Measurements from ENCODE around the gene KLHL2.
A peak's percentile ranks its signal among the peaks of the same experiment; 100 is the strongest.

Gene KLHL2

GRCh38 chr4:165288226-165288625 lies 80.9 kb downstream of the KLHL2 start:
- POLR2A ChIA-PET, result no interaction called here
- DNase-seq (ENCODE audit: extremely low spot score), result no peak
- CTCF ChIA-PET, result no interaction called here
- TF ChIP-seq, protein P1, sequence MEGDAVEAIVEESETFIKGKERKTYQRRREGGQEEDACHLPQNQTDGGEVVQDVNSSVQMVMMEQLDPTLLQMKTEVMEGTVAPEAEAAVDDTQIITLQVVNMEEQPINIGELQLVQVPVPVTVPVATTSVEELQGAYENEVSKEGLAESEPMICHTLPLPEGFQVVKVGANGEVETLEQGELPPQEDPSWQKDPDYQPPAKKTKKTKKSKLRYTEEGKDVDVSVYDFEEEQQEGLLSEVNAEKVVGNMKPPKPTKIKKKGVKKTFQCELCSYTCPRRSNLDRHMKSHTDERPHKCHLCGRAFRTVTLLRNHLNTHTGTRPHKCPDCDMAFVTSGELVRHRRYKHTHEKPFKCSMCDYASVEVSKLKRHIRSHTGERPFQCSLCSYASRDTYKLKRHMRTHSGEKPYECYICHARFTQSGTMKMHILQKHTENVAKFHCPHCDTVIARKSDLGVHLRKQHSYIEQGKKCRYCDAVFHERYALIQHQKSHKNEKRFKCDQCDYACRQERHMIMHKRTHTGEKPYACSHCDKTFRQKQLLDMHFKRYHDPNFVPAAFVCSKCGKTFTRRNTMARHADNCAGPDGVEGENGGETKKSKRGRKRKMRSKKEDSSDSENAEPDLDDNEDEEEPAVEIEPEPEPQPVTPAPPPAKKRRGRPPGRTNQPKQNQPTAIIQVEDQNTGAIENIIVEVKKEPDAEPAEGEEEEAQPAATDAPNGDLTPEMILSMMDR (IDR thresholded peaks at IDR 0.05; ENCODE audit: control extremely low read depth, extremely low read depth, low read depth, missing control alignments), result no peak

DNA sequence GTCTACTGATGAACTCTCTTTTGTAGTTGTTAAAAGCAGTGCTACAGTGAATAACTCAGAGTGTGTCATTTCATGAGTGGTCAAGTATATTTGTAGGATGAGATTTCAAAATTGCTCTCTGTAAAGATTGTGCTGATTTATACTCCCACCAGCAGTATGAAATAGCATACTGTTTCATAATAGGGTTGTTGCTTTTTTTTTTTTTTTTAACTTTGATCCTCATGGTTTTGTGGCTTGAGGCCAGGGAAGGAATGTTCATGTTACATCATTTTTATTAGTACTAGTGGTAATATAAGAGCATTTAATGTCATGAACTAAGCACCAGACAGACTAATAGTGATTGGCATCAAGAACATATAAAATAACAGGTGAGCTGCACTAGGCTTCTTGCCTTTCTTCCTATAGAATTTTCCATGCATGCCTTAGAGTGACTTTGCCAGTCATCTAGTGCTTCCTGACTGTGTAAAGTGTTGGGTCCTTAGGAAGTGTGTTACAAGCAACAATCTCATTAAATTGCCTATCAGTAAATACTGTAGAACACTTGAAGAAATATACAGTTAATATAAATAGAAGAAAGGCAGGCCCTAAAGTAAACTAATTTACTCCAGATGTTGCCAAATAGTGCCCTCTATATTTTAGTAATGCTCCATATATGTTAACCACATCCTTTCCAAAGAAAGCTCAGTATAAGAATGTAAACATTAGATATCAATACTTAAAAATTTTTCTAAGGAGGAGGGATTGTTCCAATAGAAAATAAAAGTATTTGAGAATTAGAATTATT lies 81.5 kb downstream of the KLHL2 start:
- TF ChIP-seq, protein P1 (IDR thresholded peaks at IDR 0.05; ENCODE audit: control extremely low read depth, extremely low read depth, low read depth, missing control alignments), result no peak
- CTCF ChIA-PET, result no interaction called here
- POLR2A ChIA-PET, result interaction anchor here (0.7 kb wide), 1 partner anchor 67 kb away, joined by 4 read pairs; no protein-coding TSS in a partner anchor
- DNase-seq (ENCODE audit: extremely low spot score), result no peak

DNA sequence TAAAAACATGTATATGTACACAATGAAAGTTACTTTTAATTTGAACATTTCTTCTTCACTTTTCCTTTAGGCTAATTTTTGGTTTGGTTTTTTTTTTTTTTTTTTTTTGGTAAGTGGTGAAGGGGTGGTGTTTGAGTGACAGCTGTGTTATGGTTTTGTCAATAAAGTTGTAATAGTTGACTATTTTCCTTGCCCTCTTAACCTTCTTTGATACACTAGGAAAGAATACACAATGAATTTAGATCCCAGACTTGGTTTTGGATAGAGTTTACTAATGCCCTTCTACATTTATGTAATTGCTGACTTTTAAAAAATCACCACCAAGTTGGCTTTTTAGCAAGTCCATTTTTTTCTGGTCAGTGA lies 82.0 kb downstream of the KLHL2 start:
- ChIA-PET CTCF (no interaction called here), POLR2A (interaction anchor here (0.7 kb wide), 1 partner anchor 67 kb away, joined by 4 read pairs; no protein-coding TSS in a partner anchor)
- TF ChIP-seq, protein P1 (IDR thresholded peaks at IDR 0.05; ENCODE audit: control extremely low read depth, extremely low read depth, low read depth, missing control alignments), result no peak
- no peak for DNase-seq (ENCODE audit: extremely low spot score)

- no peak for DNase-seq (ENCODE audit: extremely low spot score)
- POLR2A ChIA-PET, result interaction anchor here (0.6 kb wide), 1 partner anchor 50 kb away, joined by 7 read pairs; no protein-coding TSS in a partner anchor
These were observed 85.7 kb downstream of the KLHL2 start for GRCh38 chr4:165293061-165293460.

GRCh38 chr4:165293927-165294649 lies 86.7 kb downstream of the KLHL2 start:
- POLR2A ChIA-PET, result no interaction called here
- CTCF ChIA-PET, result interaction anchor here (2.1 to 2.4 kb wide), 2 partner anchors 11 to 164 kb away, joined by 8 read pairs; no protein-coding TSS in a partner anchor
- TF ChIP-seq, protein P1 (IDR thresholded peaks at IDR 0.05; ENCODE audit: control extremely low read depth, extremely low read depth, low read depth, missing control alignments), result no peak
- DNase-seq (ENCODE audit: extremely low spot score), result no peak

More at GRCh38 chr4:165293061-165293460, 85.7 kb downstream of the KLHL2 start:
- CTCF ChIA-PET, result interaction anchor here (1.2 to 2.4 kb wide), 3 partner anchors 9 to 163 kb away, joined by 3 to 8 read pairs (median 4); no protein-coding TSS in a partner anchor
- TF ChIP-seq, protein P1 (IDR thresholded peaks at IDR 0.05; ENCODE audit: control extremely low read depth, extremely low read depth, low read depth, missing control alignments), result no peak

DNA sequence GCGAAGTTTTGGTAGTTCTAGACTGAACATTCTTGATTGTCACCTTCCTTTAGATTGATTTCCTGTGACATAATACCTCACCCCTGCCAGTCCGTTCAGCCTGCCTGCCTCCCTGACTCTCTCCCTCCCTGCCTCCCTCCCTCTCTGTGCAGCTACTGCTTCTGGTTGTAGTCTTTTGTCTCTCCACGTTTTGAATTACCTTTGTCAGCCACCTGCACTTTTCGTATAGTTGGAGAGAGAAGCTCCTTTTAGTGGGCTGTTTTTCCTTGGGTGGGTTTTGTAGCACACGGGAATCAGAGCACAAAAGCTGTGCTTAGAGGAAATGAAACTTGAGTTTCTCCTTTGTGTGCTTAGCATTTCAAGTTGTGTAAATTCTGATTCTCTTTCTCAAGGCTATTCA lies 87.5 kb downstream of the KLHL2 start:
- POLR2A ChIA-PET, result no interaction called here
- TF ChIP-seq, protein P1 (IDR thresholded peaks at IDR 0.05; ENCODE audit: control extremely low read depth, extremely low read depth, low read depth, missing control alignments), result no peak
- peak; percentile 25 for DNase-seq (ENCODE audit: extremely low spot score)
- CTCF ChIA-PET, result interaction anchor here (2.1 kb wide), 1 partner anchor 11 kb away, joined by 8 read pairs; no protein-coding TSS in a partner anchor

All from GM10248 (cell line).